KOPT-K1 (cell line): ENCODE measurements around the gene MEGF11.
"Not testable (repeated sequence)": the region's sequence is repeated elsewhere in the genome, so short reads cannot be mapped to it uniquely, and the experiment has no call there.

Experiments
- H3K27ac ChIP-seq: fragments of 200-600 bp; sonication (generic); 2 replicates; pipeline ENCODE4 v1.5.1; 2016; ENCODE audit warnings: antibody characterized with exemption, mild to moderate bottlenecking, low read depth, low read length; ENCODE audit not compliant: poor library complexity, severe bottlenecking
- H3K36me3 ChIP-seq: fragments of 200-600 bp; sonication (generic); 2 replicates; pipeline ENCODE4 v1.5.1; 2017; ENCODE audit warnings: antibody characterized with exemption, mild to moderate bottlenecking, low read length, moderate library complexity; ENCODE audit not compliant: insufficient read depth
- H3K9me3 ChIP-seq: fragments of 200-600 bp; sonication (generic); 2 replicates; pipeline ENCODE4 v1.5.1; 2017; ENCODE audit warnings: antibody characterized with exemption, low read length, mild to moderate bottlenecking; ENCODE audit not compliant: insufficient read depth, poor library complexity, severe bottlenecking

MEGF11 gene

GRCh38 chr15:65881766-65882434 is 371.6 kb downstream of the MEGF11 start:
- Histone ChIP-seq H3K27ac (peak overlapping the region; percentile 19), H3K9me3 (no peaks in the 10 kb centered on the region), H3K36me3 (peaks cover 95% of the 10 kb centered on the region)

GRCh38 chr15:65877749-65878148 is 375.8 kb downstream of the MEGF11 start:
- peaks cover 76% of the 10 kb centered on the region for H3K36me3 ChIP-seq
- H3K9me3 ChIP-seq = no peaks in the 10 kb centered on the region
- H3K27ac ChIP-seq = no peak overlapping the region

GRCh38 chr15:65875458-65875857 is 378.1 kb downstream of the MEGF11 start:
- Histone ChIP-seq H3K27ac (no peak overlapping the region), H3K36me3 (peaks cover 58% of the 10 kb centered on the region), H3K9me3 (no peaks in the 10 kb centered on the region)

- Histone ChIP-seq H3K9me3 (no peaks in the 10 kb centered on the region), H3K27ac (no peak overlapping the region), H3K36me3 (peaks cover 36% of the 10 kb centered on the region)
Measured at GRCh38 chr15:65873256-65873655, 380.3 kb downstream of the MEGF11 start.

- peaks cover 29% of the 10 kb centered on the region for H3K36me3 ChIP-seq
- not testable (repeated sequence) for H3K9me3 ChIP-seq, H3K27ac ChIP-seq
Measured at GRCh38 chr15:65872596-65872995, 381.0 kb downstream of the MEGF11 start.

GRCh38 chr15:65871886-65872285 is 381.7 kb downstream of the MEGF11 start:
- peaks cover 22% of the 10 kb centered on the region for H3K36me3 ChIP-seq
- not testable (repeated sequence) for H3K27ac ChIP-seq, H3K9me3 ChIP-seq

GRCh38 chr15:65870889-65871533 is 382.5 kb downstream of the MEGF11 start:
- Histone ChIP-seq H3K27ac (peak overlapping the region; percentile 84), H3K36me3 (peaks cover 16% of the 10 kb centered on the region), H3K9me3 (no peaks in the 10 kb centered on the region)

- Histone ChIP-seq H3K36me3 (peaks cover 9% of the 10 kb centered on the region), H3K27ac (peak overlapping the region; percentile 84), H3K9me3 (no peaks in the 10 kb centered on the region)
Measured at GRCh38 chr15:65869954-65870871, 383.3 kb downstream of the MEGF11 start.

GRCh38 chr15:65869126-65869953 is 384.2 kb downstream of the MEGF11 start, which contains the start of gene RAB11A:
Gene RAB11A (plus strand): TSS chr15:65869491. CDS start chr15:65869586, 95 bp downstream.
- Histone ChIP-seq H3K36me3 (peaks cover 2% of the 10 kb centered on the region), H3K27ac (peak within 1 kb of the TSS; percentile 84), H3K9me3 (no peaks in the 10 kb centered on the region)

- Histone ChIP-seq H3K36me3 (no peaks in the 10 kb centered on the region), H3K9me3 (no peaks in the 10 kb centered on the region), H3K27ac (peak overlapping the region; percentile 84)
Measured at GRCh38 chr15:65868546-65869125, 384.9 kb downstream of the MEGF11 start.

- not testable (repeated sequence) for H3K9me3 ChIP-seq, H3K36me3 ChIP-seq, H3K27ac ChIP-seq
Measured at GRCh38 chr15:65867933-65868332, 385.6 kb downstream of the MEGF11 start.

GRCh38 chr15:65867244-65867643 is 386.3 kb downstream of the MEGF11 start:
- no peaks in the 10 kb centered on the region for H3K36me3 ChIP-seq
- no peak overlapping the region for H3K27ac ChIP-seq
- H3K9me3 ChIP-seq = no peaks in the 10 kb centered on the region

GRCh38 chr15:65863106-65863505 is 390.4 kb downstream of the MEGF11 start:
- H3K36me3 ChIP-seq = no peaks in the 10 kb centered on the region
- no peak overlapping the region for H3K27ac ChIP-seq
- no peaks in the 10 kb centered on the region for H3K9me3 ChIP-seq

GRCh38 chr15:65862682-65863081 is 390.9 kb downstream of the MEGF11 start:
- Histone ChIP-seq H3K36me3 (no peaks in the 10 kb centered on the region), H3K9me3 (no peaks in the 10 kb centered on the region), H3K27ac (no peak overlapping the region)
